Right lobe of liver (tissue), 6 donors: ENCODE data around the gene KCNA2. TPM values are rescaled to one million over a fixed set of nuclear protein-coding genes. Genes with fewer than 3 reads are reported as not detected.

Experiments
- ATAC-seq, 4 donors: fragments of 200-7000 bp; cut with Tn5 transposase; one replicate each; pipeline ENCODE4 v1.9.1; 2020; ENCODE audit warnings: mild to moderate bottlenecking in 4 of 4, moderate library complexity in 4 of 4
- DNase-seq, 3 donors: peaks; one replicate each; pipeline ENCODE4 v3.0.0-alpha.2; 2020
- H3K27ac ChIP-seq, 3 donors: fragments of 200-600 bp; one replicate each; pipeline ENCODE4 v1.8.0; 2022
- H3K27me3 ChIP-seq, 2 donors: fragments of 200-600 bp; one replicate each; pipeline ENCODE4 v1.8.0; 2022
- H3K36me3 ChIP-seq, 4 donors: fragments of 200-600 bp; sonication (generic) in 1 of 4; one replicate each; pipeline versions ENCODE4 v1.5.1 to v1.8.0; 2017 to 2022; ENCODE audit warnings: control low read depth in 1 of 4
- H3K4me1 ChIP-seq, 4 donors: fragments of 200-600 bp; sonication (generic) in 1 of 4; one replicate each; pipeline versions ENCODE4 v1.5.1 to v1.8.0; 2017 to 2022; ENCODE audit warnings: control low read depth in 1 of 4
- H3K4me3 ChIP-seq, 3 donors: fragments of 200-600 bp; one replicate each; pipeline ENCODE4 v1.8.0; 2022
- H3K9me3 ChIP-seq, 4 donors: fragments of 200-600 bp; sonication (generic) in 1 of 4; one replicate each; pipeline versions ENCODE4 v1.5.1 to v1.8.0; 2017 to 2022; ENCODE audit warnings: control low read depth in 1 of 4
- POLR2A ChIP-seq: fragments of 450-650 bp; IDR thresholded peaks from one replicate; pipeline ENCODE4 v1.6.1; 2017; ENCODE audit warnings: antibody characterized with exemption, mild to moderate bottlenecking
- WGBS: methylation state at CpG from one replicate; pipeline ENCODE4 v1.1.6; 2018; ENCODE audit warnings: low coverage, low lambda C conversion rate; ENCODE audit not compliant: insufficient coverage; ENCODE audit errors: missing lambda C conversion rate; 5-methylcytosine and 5-hydroxymethylcytosine counted together
- intact Hi-C, 2 donors: fragments of 100-400 bp; cut with DNase I; formaldehyde crosslinking; loops; one replicate each; pipeline versions ENCODE4 v1.11.2 to v1.14.1; 2022
- total RNA-seq, 6 experiments: library from RNA; depleted of rRNA in 2 of 6; stranded (reverse); fragments of >200 nt in 2 of 6; fragmentation: NEBNext Ultra II Directional in 3 of 6; extraction: Animal tissue kit (Norgen Biotek cat#: 25700) in 3 of 6; gene quantifications; one replicate each; pipeline versions ENCODE4 v1.1.0 to v1.2.4, GENCODE V29; 2016 to 2023
- TF ChIP-seq, protein P1 (sequence below), 4 donors: fragments of 200-600 bp in 3 of 4; fragments of 450-650 bp in 1 of 4; IDR thresholded peaks; one replicate each; pipeline versions ENCODE4 v1.5.1 to v1.8.0; 2016 to 2022; ENCODE audit warnings: antibody characterized with exemption in 4 of 4, mild to moderate bottlenecking in 2 of 4
- donor health status: DM: no; HTN: yes; CAD: no.
- donor health status: DM: no; HTN: no; CAD: no.
- donor health status: DM: no; HTN: no; CAD: no.
- donor health status: DM: no; HTN: yes; CAD: no.
- donor health status: DM: no; HTN: yes; CAD: no.

The KCNA2 gene
- total RNA-seq, 6 experiments from 2014 or later: 0.04 to 0.10 (median 0.07) TPM; not detected in 3

GRCh38 chr1:110615548-110616130 is 9.5 kb upstream of the KCNA2 start:
- 18% methylated on average over 8 of the region's 9 CpGs for WGBS
- no peaks in the 10 kb centered on the region for H3K36me3 ChIP-seq
- intact Hi-C loops: loop anchor here in 1 of 2 donors (10.0 kb wide), 1 partner anchor 169 kb away; no protein-coding TSS in a partner anchor
- H3K27ac ChIP-seq: no peak overlapping the region
- H3K9me3 ChIP-seq: no peaks in the 10 kb centered on the region
- no peak overlapping the region for H3K4me3 ChIP-seq
- DNase-seq: peak; percentile 56 to 65 (median 56)
- peaks cover 0 to 5% of the 10 kb centered on the region in 2 donors for H3K27me3 ChIP-seq
- TF ChIP-seq, protein P1, sequence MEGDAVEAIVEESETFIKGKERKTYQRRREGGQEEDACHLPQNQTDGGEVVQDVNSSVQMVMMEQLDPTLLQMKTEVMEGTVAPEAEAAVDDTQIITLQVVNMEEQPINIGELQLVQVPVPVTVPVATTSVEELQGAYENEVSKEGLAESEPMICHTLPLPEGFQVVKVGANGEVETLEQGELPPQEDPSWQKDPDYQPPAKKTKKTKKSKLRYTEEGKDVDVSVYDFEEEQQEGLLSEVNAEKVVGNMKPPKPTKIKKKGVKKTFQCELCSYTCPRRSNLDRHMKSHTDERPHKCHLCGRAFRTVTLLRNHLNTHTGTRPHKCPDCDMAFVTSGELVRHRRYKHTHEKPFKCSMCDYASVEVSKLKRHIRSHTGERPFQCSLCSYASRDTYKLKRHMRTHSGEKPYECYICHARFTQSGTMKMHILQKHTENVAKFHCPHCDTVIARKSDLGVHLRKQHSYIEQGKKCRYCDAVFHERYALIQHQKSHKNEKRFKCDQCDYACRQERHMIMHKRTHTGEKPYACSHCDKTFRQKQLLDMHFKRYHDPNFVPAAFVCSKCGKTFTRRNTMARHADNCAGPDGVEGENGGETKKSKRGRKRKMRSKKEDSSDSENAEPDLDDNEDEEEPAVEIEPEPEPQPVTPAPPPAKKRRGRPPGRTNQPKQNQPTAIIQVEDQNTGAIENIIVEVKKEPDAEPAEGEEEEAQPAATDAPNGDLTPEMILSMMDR (IDR thresholded peaks at IDR 0.05): peak; percentile 58 to 82 (median 79)
- TF ChIP-seq POLR2A: no peak
- peaks cover 0 to 7% (median 0%) of the 10 kb centered on the region in 4 donors for H3K4me1 ChIP-seq
- peak; percentile 71 to 80 (median 75) for ATAC-seq

DNA sequence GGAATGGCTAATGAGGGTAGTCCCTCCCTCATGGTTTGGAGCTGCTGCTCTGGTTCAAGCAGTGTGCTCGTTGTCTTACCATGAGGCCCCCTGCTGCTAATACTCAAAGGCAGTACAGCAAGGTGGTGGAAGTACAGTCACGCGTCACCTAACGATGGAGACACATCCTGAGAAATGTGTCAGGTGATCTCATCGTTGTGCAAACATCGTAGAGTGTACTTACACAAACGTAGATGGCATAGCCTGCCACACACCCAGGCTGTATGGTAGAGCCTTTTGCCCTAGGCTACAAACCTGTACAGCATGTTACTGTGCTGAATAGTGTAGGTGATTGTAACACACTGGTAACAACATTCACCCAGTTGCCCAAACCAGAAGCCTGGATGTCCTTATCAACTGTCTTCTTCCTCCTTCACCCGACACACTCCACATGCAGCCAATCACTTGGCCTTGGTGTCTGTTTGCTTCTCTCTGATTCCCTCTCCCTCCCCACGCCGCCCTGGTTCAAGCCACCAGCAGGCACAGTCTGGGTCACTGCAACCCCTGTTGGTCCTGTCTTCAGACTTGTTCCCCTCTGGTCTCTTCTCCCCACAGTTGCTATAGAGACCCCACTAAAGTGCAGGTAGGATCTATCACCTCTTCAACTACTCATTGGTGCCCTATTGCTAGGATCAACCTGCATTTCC is 6.0 kb upstream of the KCNA2 start:
- ATAC-seq: no peak
- TF ChIP-seq, protein P1 (IDR thresholded peaks at IDR 0.05): no peak
- TF ChIP-seq POLR2A: no peak
- no peak overlapping the region for H3K27ac ChIP-seq
- H3K4me3 ChIP-seq: no peak overlapping the region
- intact Hi-C loops: loop anchor here in 1 of 2 donors (10.0 kb wide), 1 partner anchor 173 kb away; no protein-coding TSS in a partner anchor
- no peaks in the 10 kb centered on the region for H3K36me3 ChIP-seq
- H3K9me3 ChIP-seq: no peaks in the 10 kb centered on the region
- DNase-seq: no peak
- no peaks in the 10 kb centered on the region for H3K4me1 ChIP-seq
- 40% methylated on average over 10 of the region's 10 CpGs for WGBS
- peaks cover 0 to 11% of the 10 kb centered on the region in 2 donors for H3K27me3 ChIP-seq

DNA sequence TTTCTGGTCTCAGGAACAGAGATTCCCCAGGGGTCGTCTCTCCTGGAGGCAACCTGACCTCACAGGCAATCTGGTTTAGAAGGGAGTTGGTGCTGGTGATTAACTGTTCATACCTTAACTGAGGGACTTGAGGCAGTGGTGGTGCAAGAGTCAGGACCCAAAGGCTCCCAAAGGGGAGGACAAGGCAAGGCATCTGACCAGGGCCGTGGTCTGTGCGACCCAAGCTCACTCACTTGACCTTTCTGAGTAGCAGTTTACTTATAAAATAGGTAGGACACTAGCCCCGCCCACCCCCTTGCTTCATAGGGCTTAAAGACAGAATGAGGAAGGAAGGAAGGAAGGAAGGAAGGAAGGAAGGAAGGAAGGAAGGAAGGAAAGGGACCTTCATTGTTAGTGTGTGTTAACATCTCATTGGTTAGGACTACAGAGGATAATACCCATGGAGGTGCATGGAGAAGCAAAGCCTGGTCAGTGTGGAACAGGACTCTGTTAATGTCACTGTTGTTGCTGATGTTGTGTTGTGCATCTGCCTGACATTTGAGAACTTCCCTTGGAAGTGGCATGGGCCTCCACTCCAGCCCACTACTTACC is 4.6 kb upstream of the KCNA2 start:
- H3K27ac ChIP-seq: no peak overlapping the region
- no peaks in the 10 kb centered on the region for H3K9me3 ChIP-seq
- WGBS: 54% methylated on average over 4 of the region's 4 CpGs
- peaks cover 0 to 9% (median 4%) of the 10 kb centered on the region in 4 donors for H3K4me1 ChIP-seq
- H3K36me3 ChIP-seq: no peaks in the 10 kb centered on the region
- peaks cover 4 to 18% of the 10 kb centered on the region in 2 donors for H3K27me3 ChIP-seq
- intact Hi-C loops: loop anchor here in 1 of 2 donors (10.0 kb wide), 1 partner anchor 174 kb away; no protein-coding TSS in a partner anchor
- ATAC-seq (no peak), DNase-seq (no peak)
- H3K4me3 ChIP-seq: no peak overlapping the region
- TF ChIP-seq POLR2A: no peak
- TF ChIP-seq, protein P1 (IDR thresholded peaks at IDR 0.05): no peak

- H3K36me3 ChIP-seq: no peaks in the 10 kb centered on the region
- no peaks in the 10 kb centered on the region for H3K9me3 ChIP-seq
- H3K4me3 ChIP-seq: no peak overlapping the region
- no peak for ATAC-seq
- no peak for DNase-seq
- TF ChIP-seq, protein P1 (IDR thresholded peaks at IDR 0.05): no peak
- TF ChIP-seq POLR2A: no peak
- intact Hi-C loops: loop anchor here in 1 of 2 donors (10.0 kb wide), 1 partner anchor 175 kb away; no protein-coding TSS in a partner anchor
- H3K4me1 ChIP-seq: peaks cover 0 to 9% (median 4%) of the 10 kb centered on the region in 4 donors
- peaks cover 4 to 19% of the 10 kb centered on the region in 2 donors for H3K27me3 ChIP-seq
- no peak overlapping the region for H3K27ac ChIP-seq
These were observed 3.9 kb upstream of the KCNA2 start for GRCh38 chr1:110610084-110610483.
